ENCODE measurements around the gene MKRN2OS.

GRCh38 chr3:12545473-12545791 is at the start of gene MKRN2OS:
- no peak for TF ChIP-seq EZH2phosphoT487 (IDR thresholded peaks at IDR 0.05; ENCODE audit: low read depth)
- TF ChIP-seq CTCF (IDR thresholded peaks at IDR 0.05; ENCODE audit: low read depth, low read length) = no peak

Data from OCI-LY3 (cell line).